ENCODE results near the gene CACNA2D4. TPM values are rescaled to one million over a fixed set of nuclear protein-coding genes. Genes with fewer than 3 reads are reported as not detected.

The CACNA2D4 gene
- total RNA-seq, 6 experiments from 2014 or later: 0.07 to 0.26 (median 0.23) TPM; not detected in 2

GRCh38 chr12:1800401-1801302 is 117.8 kb downstream of the CACNA2D4 start:
- Mint-ChIP-seq H3K4me3 (no peak overlapping the region), H3K36me3 (ENCODE audit: low read depth) (no peaks in the 10 kb centered on the region), H3K27ac (no peak overlapping the region), H3K27me3 (ENCODE audit: insufficient read depth) (peaks cover 8% of the 10 kb centered on the region), H3K4me1 (ENCODE audit: low read depth) (peaks cover 15% of the 10 kb centered on the region), H3K9me3 (no peaks in the 10 kb centered on the region)
- peak; percentile 60 for TF ChIP-seq CTCF (IDR thresholded peaks at IDR 0.05)
- DNase-seq: peak; percentile 21

- TF ChIP-seq CTCF (IDR thresholded peaks at IDR 0.05): no peak
- no peaks in the 10 kb centered on the region for H3K9me3 Mint-ChIP-seq
- no peak overlapping the region for H3K27ac Mint-ChIP-seq
- peaks cover 18% of the 10 kb centered on the region for H3K4me1 Mint-ChIP-seq (ENCODE audit: low read depth)
- H3K4me3 Mint-ChIP-seq: no peak overlapping the region
- DNase-seq: no peak
- H3K27me3 Mint-ChIP-seq (ENCODE audit: insufficient read depth): peaks cover 8% of the 10 kb centered on the region
- H3K36me3 Mint-ChIP-seq (ENCODE audit: low read depth): no peaks in the 10 kb centered on the region
These were observed 118.5 kb downstream of the CACNA2D4 start for GRCh38 chr12:1799882-1800400.

GRCh38 chr12:1799051-1799881 is 119.2 kb downstream of the CACNA2D4 start:
- no peak for DNase-seq
- no peak for TF ChIP-seq CTCF (IDR thresholded peaks at IDR 0.05)
- no peak overlapping the region for H3K4me3 Mint-ChIP-seq
- H3K4me1 Mint-ChIP-seq (ENCODE audit: low read depth): peaks cover 12% of the 10 kb centered on the region
- H3K36me3 Mint-ChIP-seq (ENCODE audit: low read depth): no peaks in the 10 kb centered on the region
- H3K9me3 Mint-ChIP-seq: no peaks in the 10 kb centered on the region
- H3K27ac Mint-ChIP-seq: no peak overlapping the region
- H3K27me3 Mint-ChIP-seq (ENCODE audit: insufficient read depth): peaks cover 10% of the 10 kb centered on the region

- peaks cover 10% of the 10 kb centered on the region for H3K27me3 Mint-ChIP-seq (ENCODE audit: insufficient read depth)
- no peak for DNase-seq
- H3K4me3 Mint-ChIP-seq: no peak overlapping the region
- no peaks in the 10 kb centered on the region for H3K9me3 Mint-ChIP-seq
- H3K36me3 Mint-ChIP-seq (ENCODE audit: low read depth): no peaks in the 10 kb centered on the region
- TF ChIP-seq CTCF (IDR thresholded peaks at IDR 0.05): no peak
- H3K4me1 Mint-ChIP-seq (ENCODE audit: low read depth): peaks cover 11% of the 10 kb centered on the region
- H3K27ac Mint-ChIP-seq: no peak overlapping the region
These were observed 119.8 kb downstream of the CACNA2D4 start for GRCh38 chr12:1798641-1799020.

- H3K9me3 Mint-ChIP-seq: no peaks in the 10 kb centered on the region
- peaks cover 11% of the 10 kb centered on the region for H3K4me1 Mint-ChIP-seq (ENCODE audit: low read depth)
- no peak for DNase-seq
- no peak overlapping the region for H3K27ac Mint-ChIP-seq
- TF ChIP-seq CTCF (IDR thresholded peaks at IDR 0.05): no peak
- no peak overlapping the region for H3K4me3 Mint-ChIP-seq
- peaks cover 10% of the 10 kb centered on the region for H3K27me3 Mint-ChIP-seq (ENCODE audit: insufficient read depth)
- no peaks in the 10 kb centered on the region for H3K36me3 Mint-ChIP-seq (ENCODE audit: low read depth)
These were observed 120.3 kb downstream of the CACNA2D4 start for GRCh38 chr12:1797991-1798640.
